GM19395 (cell line): ENCODE data around the gene TMEM269.

ENCODE experiments used
- ATAC-seq: cut with Tn5 transposase; IDR thresholded peaks from one replicate; pipeline ENCODE4 v1.9.1; 2021; ENCODE audit warnings: mild to moderate bottlenecking, moderate library complexity; ENCODE audit not compliant: unreplicated experiment

The TMEM269 gene, protein sequence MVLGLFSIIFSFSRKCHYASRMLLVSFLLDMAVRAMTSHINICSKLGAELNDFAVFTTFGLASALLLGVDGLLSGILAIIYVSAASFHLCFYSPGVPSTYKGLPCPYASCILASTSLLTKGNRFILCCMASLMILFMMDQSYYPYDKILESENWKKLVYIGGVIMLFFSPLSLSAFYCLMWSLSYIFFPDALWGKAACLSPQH

DNA sequence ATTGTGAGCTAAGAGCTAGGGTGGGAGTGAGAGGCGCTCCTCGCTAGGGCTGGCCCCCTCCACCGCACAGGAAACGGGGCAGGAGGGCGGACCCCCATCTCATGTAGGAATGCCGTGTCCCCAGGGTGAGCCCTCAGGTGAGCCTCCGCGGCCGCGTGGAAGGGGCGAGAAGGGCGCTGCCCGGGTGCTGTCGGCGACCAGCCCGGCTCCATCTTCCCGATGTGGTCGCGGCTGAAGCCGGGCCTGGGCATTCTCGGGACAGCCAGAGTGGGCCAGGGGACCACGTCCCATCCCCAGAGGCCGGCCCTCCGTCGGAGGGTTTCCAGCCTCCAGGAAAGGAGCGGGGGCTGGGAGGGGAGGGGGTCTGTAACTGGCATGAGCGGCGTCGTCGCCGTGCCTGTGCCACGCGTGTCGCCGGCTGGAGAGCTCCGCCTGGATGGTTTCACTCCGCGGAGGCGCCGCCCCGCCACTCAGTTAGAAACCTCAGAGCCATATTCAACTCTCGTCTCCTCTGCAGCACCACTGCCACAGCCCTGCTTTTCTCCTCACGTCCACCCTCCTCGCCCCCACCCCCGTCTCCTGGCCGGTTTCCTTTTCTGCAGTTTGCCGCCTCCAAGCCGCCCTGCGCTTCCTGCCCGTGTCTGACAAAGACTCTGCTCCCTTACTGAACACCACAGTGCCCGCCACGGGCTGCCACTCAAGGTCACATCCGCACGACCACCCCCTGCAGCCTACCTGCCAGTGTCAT lies at the start of gene TMEM269:
TMEM269 (plus strand) TSS at position 46 of the 748 bp plus-strand sequence. CDS start 4,903 bp downstream, outside the sequence.
- ATAC-seq, result no peak

DNA sequence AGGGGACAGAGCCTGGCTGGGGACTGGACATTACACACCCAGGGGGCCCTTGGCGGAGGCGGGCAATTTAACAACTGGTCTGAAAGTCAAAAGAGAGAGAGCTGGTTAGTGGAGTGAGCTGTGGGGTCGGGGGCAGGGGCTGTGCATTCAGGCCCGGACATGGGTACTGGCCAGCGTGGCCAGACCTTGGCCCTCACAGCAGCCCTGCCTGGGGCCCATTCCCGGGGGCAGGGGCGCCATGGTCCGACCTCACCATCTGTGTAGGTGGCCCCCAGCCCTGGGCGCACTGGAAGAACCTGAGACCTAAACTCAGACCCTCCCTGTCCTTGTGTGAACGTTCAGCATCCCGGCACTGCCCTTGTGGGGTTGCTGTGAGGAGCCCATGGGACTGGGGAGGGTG lies 49.7 kb upstream of the TMEM269 start:
- no peak for ATAC-seq

DNA sequence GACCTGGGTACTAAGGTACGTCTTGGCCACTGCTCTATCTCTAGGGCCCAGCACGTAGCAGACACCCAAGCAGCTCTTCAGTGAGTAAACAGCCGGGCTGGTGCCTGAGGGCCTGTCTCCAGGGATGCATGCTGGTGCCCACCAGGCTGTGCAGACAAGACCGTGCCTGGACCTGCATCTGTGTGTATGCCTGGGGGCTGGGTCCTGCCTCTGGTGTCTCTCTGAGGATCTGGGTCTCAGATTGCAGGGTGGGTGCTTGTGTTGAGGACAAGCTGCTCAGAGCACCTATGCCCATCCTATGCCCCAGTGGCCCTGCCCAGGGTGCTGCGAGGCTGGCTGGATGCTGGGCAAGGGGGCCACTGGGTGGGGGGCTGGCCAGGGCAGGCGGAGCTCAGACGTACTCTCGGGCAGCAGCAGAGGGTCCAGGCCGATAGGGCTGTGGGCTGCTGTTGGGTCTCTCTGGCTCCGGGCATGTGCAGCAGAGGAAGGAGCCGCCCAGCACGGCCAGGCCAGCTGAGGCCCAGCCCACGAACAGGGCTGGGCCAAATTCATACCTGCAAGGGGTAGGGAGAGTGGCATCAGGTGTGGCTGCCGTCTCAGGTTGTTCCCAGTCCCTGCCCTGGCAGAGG lies 49.2 kb upstream of the TMEM269 start:
- no peak for ATAC-seq

DNA sequence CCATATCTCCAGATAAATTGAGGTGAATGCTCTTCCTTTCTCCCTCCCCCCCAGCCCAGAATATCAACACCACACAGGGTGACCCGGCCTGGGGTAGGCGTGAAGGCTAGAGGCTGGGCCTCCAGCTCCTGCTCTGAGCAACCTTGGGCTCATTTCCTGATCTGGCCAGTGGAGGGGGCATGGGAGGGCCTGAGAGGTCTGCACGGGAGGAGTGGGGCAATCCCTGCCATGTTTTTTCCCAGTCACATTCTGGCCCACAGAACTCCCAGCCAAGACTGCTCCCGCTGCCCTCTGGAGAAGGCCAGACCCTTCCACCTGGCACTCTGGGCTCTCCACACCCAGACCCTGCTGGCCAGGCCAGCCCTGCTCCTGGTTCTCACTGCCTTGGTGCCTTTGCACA lies 48.6 kb upstream of the TMEM269 start:
- no peak for ATAC-seq

DNA sequence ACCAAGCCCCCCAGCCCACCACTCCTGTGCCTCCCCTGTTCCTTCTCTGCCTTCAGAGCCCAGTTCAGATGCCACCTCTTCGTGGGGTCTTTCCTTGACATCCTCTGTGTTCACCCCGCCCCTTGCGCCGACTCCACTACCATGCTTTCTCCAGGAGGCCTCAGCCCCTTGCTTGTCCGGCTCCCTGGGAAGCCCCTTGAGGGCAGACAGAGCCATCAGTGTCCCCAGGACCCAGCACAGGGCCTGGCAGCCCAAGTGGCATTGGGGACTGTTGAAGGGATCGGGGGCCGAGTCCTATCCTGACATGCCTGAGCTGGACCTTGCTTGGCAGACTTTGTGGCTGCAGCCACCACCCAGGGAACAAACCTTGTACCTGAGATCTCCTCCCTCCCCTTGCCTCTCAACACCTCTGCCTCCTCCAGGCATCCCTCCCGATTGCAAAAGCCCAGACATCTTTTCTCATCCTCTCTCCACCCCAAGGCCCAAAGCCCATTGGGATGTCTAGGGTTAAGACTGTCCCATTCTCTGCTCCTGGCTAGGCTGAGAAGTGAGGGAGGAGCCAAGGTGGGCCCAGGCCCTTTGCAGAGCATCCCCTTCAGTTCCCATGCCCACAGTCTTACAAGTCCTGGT lies 48.1 kb upstream of the TMEM269 start:
- no peak for ATAC-seq

DNA sequence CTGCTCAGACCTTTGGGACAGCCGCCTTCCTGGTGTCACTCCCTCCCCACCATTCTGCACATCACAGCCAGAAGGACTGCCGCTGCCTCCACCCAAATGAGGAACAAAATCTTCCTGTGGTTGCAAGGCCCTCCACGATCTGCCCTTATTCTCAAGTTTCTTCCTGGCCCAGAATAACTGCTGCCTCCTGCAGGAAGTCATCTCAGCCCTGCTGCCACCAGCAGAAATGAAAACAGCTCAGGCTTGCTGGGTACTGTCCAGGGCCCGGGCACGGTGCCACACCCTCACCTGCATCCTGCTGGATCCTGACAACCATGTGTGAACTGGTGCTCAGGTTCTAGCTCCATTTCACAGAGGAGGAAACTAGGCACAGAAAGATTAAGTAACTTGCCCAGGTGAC lies 47.5 kb upstream of the TMEM269 start:
- no peak for ATAC-seq

DNA sequence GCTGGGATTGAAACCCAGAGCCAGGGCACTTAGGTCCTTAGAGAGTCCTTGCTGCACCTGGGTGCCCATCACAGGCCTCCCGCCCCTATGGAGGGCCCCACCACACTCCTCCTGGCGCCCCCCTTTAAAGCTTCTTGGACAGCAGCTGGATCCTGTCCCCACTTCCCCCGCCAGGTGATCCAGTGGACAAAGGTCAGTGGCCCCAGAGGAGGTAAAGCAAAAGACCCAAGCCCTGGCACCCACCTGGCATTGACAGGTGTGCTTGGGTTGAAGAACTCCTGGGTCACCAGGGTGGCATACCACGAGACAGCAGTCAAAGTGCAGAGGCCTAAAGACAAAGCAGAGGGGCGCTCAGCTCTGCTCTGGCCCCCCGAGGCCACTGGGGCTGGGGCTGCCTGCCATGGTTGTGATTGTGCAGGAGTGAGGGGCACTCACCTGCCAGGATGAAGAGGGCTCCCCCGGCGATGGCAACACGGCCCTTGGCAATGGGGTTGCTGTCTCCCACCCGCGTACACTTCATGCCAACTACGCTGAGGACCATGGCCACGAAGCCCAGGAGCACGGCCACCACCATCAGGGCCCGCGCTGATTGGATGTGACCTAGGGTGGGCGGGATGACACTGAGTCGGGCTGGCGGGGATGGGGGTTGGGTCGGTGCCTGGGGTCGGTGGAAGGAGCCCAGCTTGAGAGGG lies 46.7 kb upstream of the TMEM269 start:
- ATAC-seq, result no peak

DNA sequence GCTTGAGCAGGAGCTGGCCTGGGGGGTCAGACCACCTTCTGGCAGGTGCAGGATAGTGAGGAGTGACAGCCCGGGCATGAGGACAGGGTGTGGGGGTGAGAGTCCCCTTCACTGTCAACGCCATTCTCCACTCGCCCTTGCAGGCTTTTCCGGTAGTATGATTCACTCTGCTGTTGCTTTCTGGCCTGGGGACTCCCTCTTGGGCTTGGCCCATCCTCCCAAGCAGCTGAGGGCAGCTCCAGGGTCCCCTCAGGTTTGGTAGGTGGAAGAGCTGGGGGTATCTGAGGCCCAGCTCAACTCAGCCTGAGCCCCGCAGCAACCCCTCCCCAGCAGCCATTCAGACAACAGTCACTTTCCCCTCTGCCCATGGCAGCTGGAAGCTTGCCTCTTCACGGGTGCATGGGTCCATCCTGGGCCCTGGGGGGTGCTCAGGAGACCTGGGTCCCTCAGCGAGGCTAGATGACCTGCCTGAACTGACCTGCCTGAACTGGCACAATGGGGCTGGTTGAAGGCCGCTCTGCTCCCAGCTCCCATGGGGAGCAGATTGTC lies 46.0 kb upstream of the TMEM269 start:
- ATAC-seq, result no peak

DNA sequence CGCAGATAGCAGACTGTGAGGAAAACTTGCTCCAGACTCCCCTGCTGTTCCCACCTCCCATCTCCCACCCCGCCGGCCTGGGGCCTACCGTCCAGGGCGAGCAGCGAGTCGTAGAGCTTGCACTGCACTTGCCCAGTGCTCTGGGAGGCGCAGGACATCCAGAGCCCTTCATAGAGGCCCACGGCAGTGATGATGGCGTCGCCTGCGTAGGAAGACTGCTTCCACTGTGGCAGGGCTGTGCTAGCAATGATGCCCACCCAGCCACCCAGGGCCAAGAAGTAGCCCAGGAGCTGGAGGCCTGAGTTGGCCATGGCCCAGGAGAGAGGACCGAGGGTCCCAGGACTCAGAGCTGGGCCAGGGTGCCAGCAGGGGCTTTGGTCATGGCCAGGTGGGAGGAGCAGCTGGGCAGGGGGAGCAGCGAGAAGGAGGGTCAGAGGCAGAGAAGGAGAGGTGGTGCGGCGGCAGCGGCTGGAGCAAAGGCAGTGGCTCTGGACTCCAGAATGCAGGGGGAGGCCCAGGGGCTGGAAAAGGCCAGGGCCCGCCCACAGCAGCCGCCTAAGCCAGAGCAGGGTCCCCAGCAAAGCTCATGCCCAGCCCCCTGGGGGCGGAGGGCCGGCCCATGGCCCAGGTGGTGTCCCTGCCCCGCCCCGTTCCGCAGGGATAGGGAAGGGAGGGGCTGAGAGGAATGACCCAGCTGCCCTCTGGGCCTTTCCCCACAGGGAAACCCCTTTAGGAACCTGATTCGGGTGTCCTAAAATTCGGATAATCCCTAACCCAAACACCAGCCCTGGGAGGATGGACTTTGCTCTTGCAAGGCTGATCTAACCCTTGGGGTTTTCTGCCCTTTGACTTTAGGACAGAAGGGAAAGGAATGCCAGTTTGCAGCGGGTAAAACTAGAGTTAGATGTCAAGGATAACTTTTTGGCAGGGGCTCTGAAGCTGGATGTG lies 44.8 kb upstream of the TMEM269 start, which contains the start of gene CLDN19:
CLDN19 (minus strand) TSS at position 484 of the 948 bp plus-strand sequence; CDS start at position 311, 173 bp downstream.
- ATAC-seq, result no peak

DNA sequence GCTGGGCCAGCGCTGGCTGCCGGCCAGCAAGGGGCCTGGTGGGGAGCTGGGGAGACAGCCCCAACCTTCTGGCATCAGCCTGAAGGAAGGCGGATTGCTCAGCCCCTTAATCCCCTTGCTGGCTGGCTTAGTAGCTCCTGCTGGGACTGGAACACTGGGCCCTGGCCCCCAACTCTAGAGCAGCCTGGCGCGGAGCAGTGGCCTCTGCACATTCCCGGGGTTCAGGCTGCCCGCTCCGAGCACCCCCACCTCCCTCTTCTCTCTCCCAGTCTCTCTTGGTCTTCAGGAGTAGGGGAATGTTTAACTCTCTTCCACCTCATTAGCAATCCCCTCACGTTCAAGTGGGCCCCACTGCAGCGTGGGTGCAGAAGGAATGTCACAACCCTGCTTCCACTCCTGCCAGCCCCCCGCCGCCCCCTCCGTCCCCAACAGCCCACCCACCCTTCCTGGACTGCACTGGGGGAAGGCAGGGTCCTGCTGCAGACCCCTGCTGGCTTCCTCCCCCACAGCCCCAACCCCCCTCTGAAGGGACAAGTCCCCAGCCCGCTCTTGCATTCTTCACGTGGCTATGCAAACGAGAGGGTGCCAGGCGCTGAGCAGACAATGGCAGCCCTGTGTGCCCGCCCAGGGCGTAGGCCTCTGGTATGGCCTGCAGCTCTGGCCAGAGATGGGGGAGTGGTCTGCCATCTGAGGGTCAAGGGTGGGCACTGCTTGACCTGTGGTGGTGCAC lies 43.8 kb upstream of the TMEM269 start:
- ATAC-seq, result no peak

DNA sequence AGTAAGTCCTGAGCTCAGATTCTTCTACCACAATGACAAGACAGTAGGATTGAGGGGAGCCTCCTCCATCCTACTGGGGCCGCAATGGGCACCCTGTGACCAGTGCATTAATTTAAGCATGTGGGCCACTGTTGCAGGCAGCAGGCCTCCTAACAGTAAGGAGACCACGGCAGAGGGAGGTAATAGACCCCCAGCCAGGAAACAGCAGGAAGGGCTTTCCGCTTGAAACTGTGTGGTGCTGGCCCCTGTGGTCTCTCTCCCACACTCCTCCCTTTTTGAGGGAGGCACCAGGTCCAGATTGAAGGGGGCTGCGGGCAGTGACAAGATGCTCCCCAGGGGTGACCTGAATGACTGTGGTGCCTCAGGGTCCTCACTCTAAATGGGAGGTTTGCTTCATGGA lies 43.1 kb upstream of the TMEM269 start:
- no peak for ATAC-seq

DNA sequence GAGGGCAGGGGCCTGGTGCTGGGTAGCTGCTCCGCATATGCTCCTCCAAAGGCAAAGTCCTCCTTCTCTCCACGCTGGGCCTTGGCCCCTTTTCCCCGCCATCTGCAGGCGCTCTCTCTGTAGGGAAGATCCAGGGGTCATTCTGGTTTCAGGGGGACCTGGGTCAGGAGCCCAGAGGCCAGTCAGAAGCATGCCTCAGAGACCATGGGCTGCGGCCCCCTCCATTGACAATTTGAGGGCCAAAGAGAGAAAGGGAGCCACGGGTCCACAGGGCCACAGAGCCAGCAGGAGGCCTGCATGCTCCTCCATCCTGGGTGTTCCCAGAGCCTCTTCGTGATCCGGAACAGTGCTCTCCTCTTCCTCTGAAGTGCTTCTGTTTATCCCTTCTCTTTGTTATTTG lies 42.6 kb upstream of the TMEM269 start:
- ATAC-seq, result no peak

DNA sequence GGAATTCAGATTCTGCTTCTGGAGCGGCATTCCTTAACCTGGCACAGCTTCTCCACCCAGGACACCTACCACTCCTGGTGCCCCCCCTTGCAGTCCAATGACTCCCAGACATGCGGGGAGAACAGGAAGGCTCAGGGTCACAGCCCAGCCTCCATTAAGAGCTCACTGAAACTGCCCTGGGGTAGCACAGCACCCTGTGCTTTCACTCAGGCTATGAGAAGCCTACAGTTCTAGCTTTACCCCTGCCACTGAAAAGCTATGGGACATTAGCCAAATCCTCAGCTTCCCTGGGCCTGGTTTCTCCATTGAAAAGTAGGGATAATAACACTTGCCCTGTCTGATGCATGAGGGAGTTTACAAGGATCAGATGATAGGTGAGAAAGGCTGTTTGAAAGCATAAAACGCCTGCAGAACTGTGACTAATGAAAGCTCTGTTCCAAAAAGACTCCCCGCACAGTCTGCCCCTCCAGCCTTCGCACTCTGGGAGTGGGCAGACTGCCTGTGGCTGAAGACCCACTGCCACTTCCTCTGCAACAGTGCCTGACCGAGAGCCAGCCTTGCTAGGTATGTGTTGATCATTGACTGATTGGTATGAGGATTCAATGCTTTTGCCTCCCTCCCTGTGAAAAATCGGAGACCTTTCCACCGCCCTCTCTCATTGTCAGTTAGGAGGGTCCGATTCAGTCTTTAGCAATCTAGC lies 42.0 kb upstream of the TMEM269 start:
- no peak for ATAC-seq

DNA sequence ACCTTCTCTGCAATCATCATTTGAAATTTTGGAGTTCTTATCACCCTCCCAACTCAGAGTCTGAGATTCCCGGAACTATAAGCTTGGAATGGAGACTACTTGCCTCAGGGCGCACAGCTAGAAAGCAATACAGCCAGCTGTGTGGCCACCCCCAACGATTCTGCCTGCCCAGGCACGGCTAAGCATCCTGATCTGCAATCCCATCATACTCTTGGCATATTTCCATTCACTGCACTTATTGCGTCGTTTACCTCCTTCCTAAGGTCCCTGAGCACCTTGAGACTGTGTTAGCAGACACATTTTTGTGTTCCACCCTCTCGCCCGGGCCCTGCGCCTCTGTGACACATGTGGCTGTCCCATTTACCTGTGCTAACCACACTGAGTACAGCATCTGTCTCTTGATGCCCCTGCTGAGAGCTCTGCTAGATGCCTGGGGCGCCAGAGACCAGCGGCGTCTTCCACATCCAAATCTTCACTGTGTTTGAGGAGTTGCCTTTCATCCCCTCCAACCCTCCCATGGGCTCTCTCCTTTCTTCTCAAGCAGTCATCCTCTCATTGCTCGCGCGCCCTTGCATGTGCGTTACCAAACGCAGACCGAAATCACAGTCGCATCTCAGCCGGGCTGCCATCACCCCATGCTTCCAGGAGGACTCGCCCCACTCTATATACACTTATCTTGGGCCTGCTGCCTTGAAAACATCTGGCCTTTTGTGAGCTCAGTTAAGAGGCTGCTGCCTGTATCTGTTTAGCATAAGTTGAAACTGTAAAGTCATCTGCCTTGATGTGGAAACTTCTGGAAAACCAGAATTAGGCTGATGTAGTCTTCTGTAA lies 41.3 kb upstream of the TMEM269 start:
- no peak for ATAC-seq

DNA sequence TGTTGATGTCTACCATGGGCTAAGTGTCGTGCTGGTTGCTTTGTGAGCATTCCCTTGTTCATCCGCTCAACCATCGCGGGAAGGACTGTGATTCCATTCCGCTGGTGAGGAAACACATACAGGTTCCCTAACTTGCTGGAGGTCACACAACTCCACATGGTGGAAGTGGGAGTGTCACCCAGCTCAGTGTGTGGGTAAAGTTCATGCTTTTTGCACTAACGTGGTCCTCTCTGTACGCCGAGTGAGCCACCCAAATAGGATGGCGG lies 40.7 kb upstream of the TMEM269 start:
- no peak for ATAC-seq

DNA sequence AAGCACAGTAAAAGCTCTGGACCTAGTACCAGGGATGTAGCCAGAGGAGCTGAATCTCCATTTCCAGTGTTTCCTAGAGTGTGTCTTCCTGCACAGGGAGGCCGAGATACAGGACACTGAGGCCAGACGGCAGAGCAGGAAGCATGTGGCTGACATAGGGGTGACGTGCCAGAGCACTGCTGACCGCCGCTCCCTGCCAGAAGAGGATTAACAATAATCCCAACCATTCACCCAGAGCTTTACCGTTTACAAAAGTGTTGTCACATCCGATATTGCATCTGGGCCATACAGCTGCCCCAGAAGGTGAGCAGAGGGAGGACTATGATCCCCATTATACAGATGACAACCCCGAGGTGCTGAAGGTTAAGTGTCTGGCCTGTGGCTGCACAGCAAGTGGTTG lies 38.9 kb upstream of the TMEM269 start:
- no peak for ATAC-seq

DNA sequence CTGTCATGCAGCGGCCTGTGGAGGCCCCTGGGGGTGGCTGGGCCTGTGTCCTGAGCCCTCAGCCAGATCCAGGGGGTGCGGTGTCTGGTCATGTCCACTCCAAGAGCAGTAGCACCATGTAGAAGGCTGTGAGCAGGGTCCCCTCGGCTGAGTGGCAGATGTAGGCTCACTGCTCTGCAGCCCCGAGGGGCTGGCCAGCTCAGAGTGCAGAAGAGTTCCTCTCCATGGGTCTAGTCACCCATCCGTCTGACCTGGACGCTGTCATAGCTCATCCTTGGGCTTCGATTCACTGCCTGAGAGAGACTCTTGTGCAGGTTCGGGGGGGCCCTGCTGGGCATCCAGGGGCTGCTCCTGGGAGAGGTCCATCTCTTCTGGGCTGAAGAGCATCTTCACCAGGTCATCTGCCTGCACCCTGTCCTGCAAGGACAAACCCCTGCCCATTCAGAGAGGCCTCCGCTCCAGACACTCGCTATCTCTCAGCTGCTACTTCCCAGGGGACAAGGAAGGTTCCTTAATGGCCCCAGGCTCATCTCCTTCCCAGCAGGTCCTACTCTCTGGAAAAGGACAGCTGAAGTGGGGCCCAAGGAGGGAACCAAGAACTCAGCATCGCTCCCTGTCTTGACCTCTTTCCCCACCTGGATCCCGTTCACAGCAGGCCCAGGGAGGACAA lies 38.2 kb upstream of the TMEM269 start:
- ATAC-seq, result no peak
